A549 treated with RU486 at 1 μM for 4 hours (cell line): Measurements from ENCODE around the gene NBPF1. TPM values are rescaled to one million over a fixed set of nuclear protein-coding genes. Genes with fewer than 3 reads are reported as not detected.

Experiments used
- total RNA-seq: library from RNA; stranded (reverse); fragments of 200-300 nt; extraction: Qiagen RNA extraction; gene quantifications from 5 replicates; pipeline ENCODE4 v1.2.3, GENCODE V29; 2022; ENCODE audit warnings: low read depth

The NBPF1 gene
- 13.5 to 23.7 TPM (median 19.9 TPM) in 5 replicates for total RNA-seq

DNA sequence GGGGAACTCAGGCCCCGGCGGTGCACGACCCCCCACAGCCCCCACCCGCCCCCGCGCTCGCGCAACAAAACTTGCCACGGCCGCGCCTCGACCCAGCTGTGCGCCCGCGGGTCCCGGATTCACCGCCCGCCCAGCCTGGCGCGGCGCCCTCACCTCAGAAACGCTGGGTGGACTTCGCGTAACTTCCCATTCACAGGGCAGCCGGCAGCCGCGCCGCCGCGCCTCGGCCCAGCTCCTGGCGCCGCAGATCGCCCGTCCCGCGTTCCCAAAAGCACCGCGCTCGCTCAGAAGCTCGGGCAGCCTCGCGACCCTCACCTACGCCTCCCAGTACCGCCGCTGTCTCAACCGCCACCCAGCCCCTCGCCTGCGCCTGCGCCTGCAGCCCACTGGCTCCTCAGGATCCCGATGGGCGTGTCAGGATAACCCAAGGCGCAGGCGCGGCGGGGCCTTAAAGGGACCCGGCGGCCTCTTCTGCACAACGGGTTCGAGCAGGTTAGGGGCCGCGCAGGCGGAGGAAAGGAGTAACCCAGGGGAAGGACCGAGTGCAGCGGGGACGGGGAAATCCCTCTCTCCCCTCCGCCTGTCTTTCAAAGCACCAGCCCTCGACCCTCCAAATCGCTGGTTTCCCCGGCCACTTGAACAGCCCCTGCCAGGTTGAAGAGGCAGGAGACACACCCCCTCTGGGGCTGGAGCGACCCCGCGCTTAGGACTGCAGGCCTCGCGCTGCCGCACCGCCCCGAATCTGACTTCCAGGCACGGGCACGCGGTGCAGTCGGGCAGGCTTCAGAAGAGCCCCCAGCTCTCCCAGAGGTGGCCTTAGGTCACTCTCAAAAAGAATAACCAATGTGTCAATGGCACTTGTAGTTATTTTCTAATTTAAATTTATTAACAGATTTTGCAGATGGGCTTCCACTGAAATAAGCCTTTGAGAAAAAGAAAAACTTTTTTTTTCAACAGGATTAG is at the start of gene NBPF1:
NBPF1 (minus strand) TSS at position 380 of the 963 bp plus-strand sequence.

DNA sequence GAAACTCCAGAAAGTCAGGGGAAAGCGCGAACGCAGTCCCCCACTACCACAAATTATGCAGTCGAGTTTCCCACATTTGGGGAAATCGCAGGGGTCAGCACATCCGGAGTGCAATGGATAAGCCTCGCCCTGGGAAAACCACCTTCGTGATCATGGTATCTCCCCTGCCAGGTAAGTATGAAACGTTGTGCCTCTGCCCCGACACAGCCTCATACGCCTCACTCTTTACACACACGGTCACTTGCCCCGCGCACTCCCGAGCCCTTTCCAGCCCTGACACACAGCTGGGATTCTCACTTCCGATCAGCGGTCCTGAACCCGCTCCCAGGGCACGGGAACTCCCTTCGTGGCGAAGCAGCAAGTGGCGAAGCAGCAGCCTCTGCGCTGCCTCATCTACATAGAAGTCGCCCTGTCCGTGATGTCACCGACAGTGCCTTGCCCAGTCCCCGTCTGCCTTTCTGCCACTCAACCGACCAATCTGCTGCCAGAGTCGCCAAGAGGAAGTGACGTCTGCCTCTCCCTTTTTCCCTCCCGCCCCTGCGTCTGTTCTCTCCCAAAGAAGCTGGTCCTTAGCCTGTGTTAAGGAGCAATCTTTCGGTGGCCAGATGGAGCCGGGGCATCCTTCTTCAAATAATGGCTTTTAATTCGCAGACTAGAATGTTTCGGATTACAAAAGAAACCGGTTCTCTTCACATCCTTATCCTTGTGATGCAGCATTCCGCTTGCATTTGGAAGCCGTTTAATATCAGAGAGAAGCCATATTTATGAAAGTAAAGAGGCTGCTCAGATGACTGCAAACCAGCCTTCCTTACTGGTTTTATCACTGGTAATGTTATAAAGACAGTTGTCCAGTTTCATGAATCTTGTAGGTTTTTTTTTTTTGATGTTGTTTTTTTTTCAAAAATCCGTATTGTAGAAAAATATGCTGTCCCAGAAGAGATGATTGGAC is 99.0 kb downstream of the NBPF1 start, which contains the start of gene RNU1-1:
RNU1-1 (minus strand) TSS at position 179 of the 949 bp plus-strand sequence.

Other genes with a start within 250 kb of the NBPF1 start
- 71.9 to 95.4 TPM (median 92.9 TPM) in 5 replicates for gene SZRD1, start 246.3 kb downstream of the NBPF1 start, total RNA-seq
- gene SPATA21, start 176.1 kb downstream of the NBPF1 start, total RNA-seq, result 0.09 TPM in 1 of 5 replicates, not detected in the others
- gene NECAP2, start 172.8 kb downstream of the NBPF1 start, total RNA-seq, result 38.4 to 42.1 TPM (median 39.5 TPM) in 5 replicates
- gene RNU1-1, start 99.3 kb downstream of the NBPF1 start, total RNA-seq, result 5.0 TPM in 1 of 5 replicates, not detected in the others
- gene RNU1-3, start 53.4 kb upstream of the NBPF1 start, total RNA-seq, result 5.0 TPM in 1 of 5 replicates, not detected in the others
- 5.0 TPM in 1 of 5 replicates, not detected in the others for gene RNU1-4, start 127.0 kb upstream of the NBPF1 start, total RNA-seq